Mononuclear cell (primary cell): ENCODE measurements around the gene RUBCN. TPM values are rescaled to one million over a fixed set of nuclear protein-coding genes. Genes with fewer than 3 reads are reported as not detected.
"Not testable (repeated sequence)": the region's sequence is repeated elsewhere in the genome, so short reads cannot be mapped to it uniquely, and the experiment has no call there.

ENCODE experiments used
- H3K27me3 ChIP-seq: 2 replicates; pipeline ENCODE4 v1.6.0; 2011; ENCODE audit warnings: low read length, control low read depth; ENCODE audit not compliant: insufficient read depth
- H3K4me1 ChIP-seq: 2 replicates; pipeline ENCODE4 v1.5.1; 2011; ENCODE audit warnings: mild to moderate bottlenecking, low read length, control low read depth; ENCODE audit not compliant: insufficient read depth
- H3K4me3 ChIP-seq: 2 replicates; pipeline ENCODE4 v1.5.1; 2011; ENCODE audit warnings: mild to moderate bottlenecking, low read length, moderate library complexity
- H3K9me3 ChIP-seq: 2 replicates; pipeline ENCODE4 v1.5.1; 2011; ENCODE audit warnings: low read depth, mild to moderate bottlenecking, control low read depth, low read length
- total RNA-seq: library from RNA; depleted of rRNA; stranded (reverse); fragments of >200 nt; gene quantifications from one replicate; pipeline ENCODE4 v1.2.3, GENCODE V29; 2012

Gene RUBCN
- total RNA-seq, 1 donor, result 36.7 TPM

DNA sequence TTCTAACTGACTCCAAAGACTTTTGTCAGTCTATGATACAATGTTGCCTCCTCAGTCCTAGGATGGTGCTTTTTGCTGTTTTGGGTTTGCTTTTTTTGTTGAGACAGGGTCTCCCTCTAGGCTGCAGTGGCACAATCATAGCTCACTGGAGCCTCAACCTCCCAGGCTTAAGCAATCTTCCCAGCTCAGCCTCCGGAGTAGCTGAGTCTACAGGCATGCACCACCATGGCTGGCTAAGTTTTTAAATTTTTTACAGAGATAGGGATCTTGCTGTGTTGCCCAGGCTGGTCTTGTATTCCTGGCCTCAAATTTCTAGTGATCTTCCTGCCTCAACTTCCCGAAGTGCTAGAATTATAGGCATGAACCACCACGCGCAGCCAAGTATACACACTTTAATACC is 22.5 kb downstream of the RUBCN start:
- no peak overlapping the region for H3K4me3 ChIP-seq
- no peaks in the 10 kb centered on the region for H3K27me3 ChIP-seq
- no peaks in the 10 kb centered on the region for H3K9me3 ChIP-seq
- peaks cover 25% of the 10 kb centered on the region for H3K4me1 ChIP-seq

- H3K4me3 ChIP-seq, result no peak overlapping the region
- H3K27me3 ChIP-seq, result no peaks in the 10 kb centered on the region
- H3K4me1 ChIP-seq, result peaks cover 27% of the 10 kb centered on the region
- H3K9me3 ChIP-seq, result no peaks in the 10 kb centered on the region
These were observed 23.3 kb downstream of the RUBCN start for GRCh38 chr3:197713477-197713822.

DNA sequence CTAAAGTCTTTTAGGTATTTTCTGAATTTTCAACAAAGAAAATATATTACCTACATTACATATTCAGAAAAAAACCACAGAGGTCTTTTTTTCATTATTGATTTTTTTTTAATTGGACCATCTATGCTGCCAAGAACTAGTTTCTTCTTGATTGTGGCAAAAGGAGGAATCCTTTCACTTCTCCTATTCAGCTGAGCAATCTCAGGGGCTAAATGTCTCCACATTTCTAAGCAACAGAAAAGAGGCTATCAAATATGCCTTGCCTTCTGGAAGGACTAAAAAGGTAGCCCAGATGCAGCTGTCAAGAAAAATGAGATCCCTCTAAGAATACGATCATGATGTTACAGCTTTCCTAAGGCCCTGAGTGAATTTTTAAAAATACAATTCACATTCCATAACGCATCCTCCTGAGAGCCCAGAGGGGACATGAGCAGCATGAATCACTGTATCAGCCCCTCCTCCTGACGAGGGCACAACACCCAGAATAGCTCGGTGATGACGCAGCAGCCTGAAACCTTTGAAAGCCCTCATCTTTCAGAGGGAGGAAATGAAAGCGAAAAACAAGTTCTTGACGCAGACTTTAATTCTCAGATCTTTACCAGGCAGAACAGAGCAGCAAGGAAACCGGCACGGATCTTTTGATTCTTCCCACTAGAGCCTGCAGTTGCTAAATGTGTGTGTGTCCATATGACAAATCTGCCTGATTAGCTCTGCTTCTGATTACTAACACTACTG is 24.6 kb downstream of the RUBCN start:
- Histone ChIP-seq H3K4me3 (peak overlapping the region; percentile 31), H3K27me3 (no peaks in the 10 kb centered on the region), H3K9me3 (no peaks in the 10 kb centered on the region), H3K4me1 (peaks cover 27% of the 10 kb centered on the region)

DNA sequence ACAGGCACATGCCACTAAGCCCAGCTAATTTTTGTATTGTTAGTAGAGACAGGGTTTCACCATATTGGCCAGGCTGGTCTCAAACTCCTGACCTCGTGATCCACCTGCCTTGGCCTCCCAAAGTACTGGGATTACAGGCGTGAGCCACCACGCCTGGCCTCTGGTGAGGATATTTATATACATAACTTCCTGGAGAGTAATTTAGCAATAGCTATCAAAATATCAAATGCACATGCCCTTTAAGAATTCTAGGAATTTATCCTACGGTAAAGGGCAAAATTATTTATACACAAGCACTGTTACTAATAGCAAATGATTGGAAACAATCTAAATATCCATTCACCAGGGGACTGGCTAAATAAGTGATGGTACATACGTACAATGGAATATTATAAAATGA is 25.7 kb downstream of the RUBCN start:
- H3K27me3 ChIP-seq, H3K9me3 ChIP-seq, H3K4me3 ChIP-seq: not testable (repeated sequence)
- peaks cover 27% of the 10 kb centered on the region for H3K4me1 ChIP-seq

- no peaks in the 10 kb centered on the region for H3K27me3 ChIP-seq
These were observed 27.6 kb downstream of the RUBCN start for GRCh38 chr3:197709135-197709534.

GRCh38 chr3:197706658-197707057 is 30.0 kb downstream of the RUBCN start:
- Histone ChIP-seq H3K27me3 (no peaks in the 10 kb centered on the region), H3K9me3 (no peaks in the 10 kb centered on the region), H3K4me3 (no peak overlapping the region), H3K4me1 (peaks cover 8% of the 10 kb centered on the region)

More at GRCh38 chr3:197709135-197709534, 27.6 kb downstream of the RUBCN start:
- Histone ChIP-seq H3K4me1 (peaks cover 27% of the 10 kb centered on the region), H3K9me3 (no peaks in the 10 kb centered on the region), H3K4me3 (no peak overlapping the region)

GRCh38 chr3:197701841-197702240 is 34.9 kb downstream of the RUBCN start:
- Histone ChIP-seq H3K4me1 (no peaks in the 10 kb centered on the region), H3K9me3 (no peaks in the 10 kb centered on the region), H3K27me3 (no peaks in the 10 kb centered on the region)

DNA sequence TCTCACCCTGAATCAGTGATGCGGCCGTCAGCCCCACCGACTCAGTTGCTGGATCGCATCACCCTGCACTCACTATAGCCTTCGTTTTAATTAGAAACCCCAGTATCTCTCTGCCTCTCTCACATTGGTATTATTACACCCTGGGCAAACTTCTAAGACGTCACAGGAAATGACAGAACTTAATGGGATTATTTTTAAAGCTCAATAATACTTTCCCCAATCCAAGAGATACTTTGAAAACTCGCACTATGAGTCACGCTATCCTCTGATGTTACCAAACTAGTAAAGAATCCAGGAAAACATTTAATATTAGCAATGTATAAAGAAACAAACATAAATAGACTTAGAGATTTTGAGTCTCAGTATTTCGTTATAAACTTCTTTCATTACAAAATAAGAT is 36.6 kb downstream of the RUBCN start:
- Histone ChIP-seq H3K9me3 (no peaks in the 10 kb centered on the region), H3K27me3 (no peaks in the 10 kb centered on the region), H3K4me3 (no peak overlapping the region), H3K4me1 (no peaks in the 10 kb centered on the region)

More at GRCh38 chr3:197701841-197702240, 34.9 kb downstream of the RUBCN start:
- no peak overlapping the region for H3K4me3 ChIP-seq

GRCh38 chr3:197697355-197697754 is 39.3 kb downstream of the RUBCN start:
- Histone ChIP-seq H3K27me3 (no peaks in the 10 kb centered on the region), H3K4me1 (peaks cover 6% of the 10 kb centered on the region), H3K4me3 (no peak overlapping the region), H3K9me3 (no peaks in the 10 kb centered on the region)

DNA sequence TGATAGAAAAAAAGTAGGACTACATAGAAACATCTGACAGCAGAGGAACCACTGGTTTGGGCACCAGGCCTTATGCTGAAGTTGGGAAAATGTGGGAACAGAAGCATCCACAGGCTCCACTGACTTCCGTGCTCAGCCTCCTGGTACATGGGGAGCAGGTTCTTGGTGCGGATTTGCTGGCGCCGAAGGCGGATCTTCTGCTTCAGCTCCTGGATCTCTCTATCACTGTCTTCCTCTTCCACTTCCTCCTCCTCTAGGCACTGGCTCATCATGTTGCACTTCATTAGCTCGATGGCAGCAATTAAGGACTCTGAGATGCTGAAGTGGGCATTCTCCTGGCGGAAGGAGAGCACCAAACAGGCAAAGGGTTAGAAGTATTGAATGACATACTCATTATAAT is 42.5 kb downstream of the RUBCN start:
- Histone ChIP-seq H3K27me3 (no peaks in the 10 kb centered on the region), H3K9me3 (no peaks in the 10 kb centered on the region), H3K4me3 (no peak overlapping the region), H3K4me1 (peaks cover 6% of the 10 kb centered on the region)

DNA sequence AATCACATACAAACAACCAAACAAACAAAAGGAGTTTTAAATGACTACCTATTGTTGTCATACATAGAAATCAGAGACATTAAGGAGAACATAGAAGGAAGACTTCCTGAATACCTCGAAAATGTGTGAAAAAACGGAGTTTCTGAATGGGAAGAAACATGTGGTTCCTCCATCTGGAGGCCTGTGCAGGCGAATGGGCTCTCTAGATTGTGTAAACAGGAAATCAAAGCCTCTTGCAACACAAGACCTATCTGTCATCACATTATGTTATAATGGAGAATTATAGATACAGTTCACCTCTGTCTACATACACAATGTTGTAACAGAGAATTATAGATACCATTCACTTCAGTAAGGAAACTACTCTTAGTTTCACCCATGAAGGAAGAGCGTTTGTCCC is 44.1 kb downstream of the RUBCN start:
- no peaks in the 10 kb centered on the region for H3K9me3 ChIP-seq
- peaks cover 6% of the 10 kb centered on the region for H3K4me1 ChIP-seq
- H3K4me3 ChIP-seq, result no peak overlapping the region
- no peaks in the 10 kb centered on the region for H3K27me3 ChIP-seq

DNA sequence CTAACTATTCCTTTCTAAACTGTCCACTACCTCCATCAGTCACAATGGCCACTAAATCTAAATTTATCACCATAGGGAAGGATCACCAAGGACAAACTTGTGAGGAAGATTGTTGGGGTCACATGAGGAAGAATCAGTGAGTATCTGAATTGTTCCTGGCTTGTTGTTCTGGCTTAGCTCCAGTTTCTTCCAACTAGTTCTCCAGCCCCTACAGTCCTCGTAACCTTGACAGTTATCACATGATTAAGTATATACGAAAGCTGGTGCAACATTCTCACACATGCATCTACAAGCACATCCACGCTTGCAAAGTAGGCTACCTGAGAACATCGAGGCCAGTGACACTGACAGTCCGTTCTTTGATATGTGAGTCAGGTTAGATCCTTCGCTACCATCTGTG is 46.0 kb downstream of the RUBCN start:
- Histone ChIP-seq H3K27me3 (no peaks in the 10 kb centered on the region), H3K9me3 (no peaks in the 10 kb centered on the region), H3K4me3 (no peak overlapping the region)

GRCh38 chr3:197687570-197687969 is 49.1 kb downstream of the RUBCN start:
- no peaks in the 10 kb centered on the region for H3K4me1 ChIP-seq
- no peak overlapping the region for H3K4me3 ChIP-seq
- no peaks in the 10 kb centered on the region for H3K27me3 ChIP-seq
- no peaks in the 10 kb centered on the region for H3K9me3 ChIP-seq

More for the DNA sequence above, 46.0 kb downstream of the RUBCN start:
- peaks cover 6% of the 10 kb centered on the region for H3K4me1 ChIP-seq

GRCh38 chr3:197686899-197687298 is 49.8 kb downstream of the RUBCN start:
- H3K4me1 ChIP-seq, result no peaks in the 10 kb centered on the region
- H3K4me3 ChIP-seq, result no peak overlapping the region
- H3K27me3 ChIP-seq, result no peaks in the 10 kb centered on the region
- no peaks in the 10 kb centered on the region for H3K9me3 ChIP-seq

DNA sequence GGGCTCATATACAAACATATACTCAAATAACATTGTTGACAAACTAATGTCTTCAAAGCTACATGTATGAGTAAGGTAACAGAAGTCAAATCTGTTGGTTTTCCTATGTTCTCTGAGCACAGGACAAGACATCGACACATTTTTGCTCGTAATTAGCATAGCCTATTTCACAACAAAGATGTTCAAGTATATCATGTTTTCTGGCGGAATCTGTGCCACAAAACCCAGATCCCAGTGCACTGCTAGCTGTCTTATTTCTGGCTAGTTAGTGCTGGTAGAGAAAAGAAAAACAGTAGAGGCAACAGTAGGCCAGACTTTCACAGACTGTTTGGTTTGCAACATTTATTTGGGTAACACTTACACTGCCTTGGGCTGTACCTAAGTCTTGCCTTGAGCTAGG is 51.2 kb downstream of the RUBCN start:
- H3K9me3 ChIP-seq, result no peaks in the 10 kb centered on the region
- H3K4me1 ChIP-seq, result no peaks in the 10 kb centered on the region
- no peak overlapping the region for H3K4me3 ChIP-seq
- H3K27me3 ChIP-seq, result no peaks in the 10 kb centered on the region

- Histone ChIP-seq H3K4me1 (no peaks in the 10 kb centered on the region), H3K4me3 (no peak overlapping the region)
These were observed 53.5 kb downstream of the RUBCN start for GRCh38 chr3:197683191-197683590.

More at GRCh38 chr3:197683191-197683590, 53.5 kb downstream of the RUBCN start:
- Histone ChIP-seq H3K27me3 (no peaks in the 10 kb centered on the region), H3K9me3 (no peaks in the 10 kb centered on the region)
